SH-SY5Y (cell line): ENCODE data around the gene KIF5C.

ENCODE experiments used
- GATA2 ChIP-seq: IDR thresholded peaks from 2 replicates; pipeline ENCODE4 v1.6.1; 2011; ENCODE audit warnings: mild to moderate bottlenecking, low read depth, low read length
- GATA3 ChIP-seq: IDR thresholded peaks from 2 replicates; pipeline ENCODE4 v1.6.1; 2011; ENCODE audit warnings: low read depth, mild to moderate bottlenecking, low read length, moderate library complexity

GRCh38 chr2:148984449-148984848 is 109.4 kb downstream of the KIF5C start:
- no peak for TF ChIP-seq GATA2
- TF ChIP-seq GATA3, result no peak
